OCI-LY1 (cell line): ENCODE results near the gene PREX1.

ENCODE experiments used
- CTCF ChIP-seq: fragments of 200-600 bp; sonication (generic), shearing (Covaris generic); IDR thresholded peaks from 2 replicates; pipeline ENCODE4 v1.5.1; 2017; ENCODE audit warnings: mild to moderate bottlenecking, antibody characterized with exemption, low read length, moderate library complexity, mixed read lengths
- EZH2 ChIP-seq: fragments of 200-600 bp; sonication (generic), shearing (Covaris generic); IDR thresholded peaks from 2 replicates; pipeline ENCODE4 v1.8.0; 2017; ENCODE audit warnings: borderline replicate concordance, mixed run types, mild to moderate bottlenecking, antibody characterized with exemption, low read length, moderate library complexity, mixed read lengths

- no peak for TF ChIP-seq CTCF
- no peak for TF ChIP-seq EZH2
Observed at GRCh38 chr20:48629069-48629959, 198.5 kb downstream of the PREX1 start.
